ENCODE data around the gene TMPRSS9.
A peak's percentile ranks its signal among the peaks of the same experiment; 100 is the strongest.

TMPRSS9 gene

DNA sequence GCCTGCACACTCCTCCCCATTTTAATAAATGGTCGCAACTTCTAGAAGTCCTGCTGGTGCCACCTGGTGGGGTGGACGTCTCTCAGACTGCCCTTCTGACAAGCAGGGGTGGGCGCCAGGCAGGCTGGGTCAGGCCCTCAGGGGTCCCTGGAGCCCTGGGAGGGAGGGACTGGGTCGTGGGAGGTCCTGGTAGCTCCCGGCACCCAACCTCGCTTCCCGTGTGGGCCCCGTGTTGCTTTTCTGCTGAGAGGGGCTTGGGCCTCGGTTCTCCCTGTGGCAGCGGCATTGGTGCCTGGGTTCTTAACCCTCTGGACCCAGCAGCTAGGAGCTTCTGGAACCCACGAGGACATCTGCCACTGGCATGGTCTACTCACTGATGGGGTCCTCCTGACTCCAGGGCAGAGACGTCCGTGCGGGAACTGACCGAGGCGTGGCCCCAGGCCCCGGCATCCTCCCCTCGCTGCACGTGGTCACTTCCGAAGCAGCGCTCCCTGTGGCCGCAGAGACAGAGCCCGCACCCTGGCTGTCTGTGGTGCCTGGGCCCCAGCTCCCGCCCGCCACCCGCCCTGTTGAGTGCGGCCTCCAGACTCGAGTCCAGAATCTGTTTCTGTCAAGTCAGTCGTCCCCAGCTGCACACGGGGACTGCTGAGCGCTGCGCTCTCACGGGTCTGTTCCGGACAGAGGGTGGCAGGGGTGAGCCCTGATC lies 6.0 kb upstream of the TMPRSS9 start:
- in situ Hi-C loops (cut with MboI; ENCODE audit: low pct_unique_long_range_greater_than_20kb, low sequenced_read_pairs, unreplicated experiment) = no loop called here
- TF ChIP-seq, protein P1, sequence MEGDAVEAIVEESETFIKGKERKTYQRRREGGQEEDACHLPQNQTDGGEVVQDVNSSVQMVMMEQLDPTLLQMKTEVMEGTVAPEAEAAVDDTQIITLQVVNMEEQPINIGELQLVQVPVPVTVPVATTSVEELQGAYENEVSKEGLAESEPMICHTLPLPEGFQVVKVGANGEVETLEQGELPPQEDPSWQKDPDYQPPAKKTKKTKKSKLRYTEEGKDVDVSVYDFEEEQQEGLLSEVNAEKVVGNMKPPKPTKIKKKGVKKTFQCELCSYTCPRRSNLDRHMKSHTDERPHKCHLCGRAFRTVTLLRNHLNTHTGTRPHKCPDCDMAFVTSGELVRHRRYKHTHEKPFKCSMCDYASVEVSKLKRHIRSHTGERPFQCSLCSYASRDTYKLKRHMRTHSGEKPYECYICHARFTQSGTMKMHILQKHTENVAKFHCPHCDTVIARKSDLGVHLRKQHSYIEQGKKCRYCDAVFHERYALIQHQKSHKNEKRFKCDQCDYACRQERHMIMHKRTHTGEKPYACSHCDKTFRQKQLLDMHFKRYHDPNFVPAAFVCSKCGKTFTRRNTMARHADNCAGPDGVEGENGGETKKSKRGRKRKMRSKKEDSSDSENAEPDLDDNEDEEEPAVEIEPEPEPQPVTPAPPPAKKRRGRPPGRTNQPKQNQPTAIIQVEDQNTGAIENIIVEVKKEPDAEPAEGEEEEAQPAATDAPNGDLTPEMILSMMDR (IDR thresholded peaks at IDR 0.05; ENCODE audit: extremely low read depth, insufficient read depth, missing control alignments) = peak; percentile 6
- no peak for DNase-seq (ENCODE audit: low spot score)

DNA sequence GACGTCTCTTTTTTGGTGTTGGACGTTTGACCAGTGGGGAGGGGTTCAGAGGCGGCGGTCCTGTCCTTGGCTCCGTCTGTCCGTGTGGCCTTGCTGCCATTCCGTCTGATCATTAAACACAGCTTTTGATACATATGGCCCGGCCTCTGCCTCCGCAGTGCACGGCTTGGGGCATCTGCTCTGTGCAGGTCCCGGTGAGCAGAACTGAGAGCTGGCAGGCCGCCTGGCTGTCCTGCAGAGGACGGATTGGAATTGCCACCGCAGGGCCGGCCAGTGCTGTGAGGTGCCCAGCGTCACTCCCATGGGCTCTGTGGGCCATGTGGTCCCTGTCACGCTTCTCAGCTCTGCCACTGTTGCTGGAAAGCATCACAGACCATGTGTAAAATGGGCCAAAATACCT lies 5.4 kb upstream of the TMPRSS9 start:
- no peak for DNase-seq (ENCODE audit: low spot score)

DNA sequence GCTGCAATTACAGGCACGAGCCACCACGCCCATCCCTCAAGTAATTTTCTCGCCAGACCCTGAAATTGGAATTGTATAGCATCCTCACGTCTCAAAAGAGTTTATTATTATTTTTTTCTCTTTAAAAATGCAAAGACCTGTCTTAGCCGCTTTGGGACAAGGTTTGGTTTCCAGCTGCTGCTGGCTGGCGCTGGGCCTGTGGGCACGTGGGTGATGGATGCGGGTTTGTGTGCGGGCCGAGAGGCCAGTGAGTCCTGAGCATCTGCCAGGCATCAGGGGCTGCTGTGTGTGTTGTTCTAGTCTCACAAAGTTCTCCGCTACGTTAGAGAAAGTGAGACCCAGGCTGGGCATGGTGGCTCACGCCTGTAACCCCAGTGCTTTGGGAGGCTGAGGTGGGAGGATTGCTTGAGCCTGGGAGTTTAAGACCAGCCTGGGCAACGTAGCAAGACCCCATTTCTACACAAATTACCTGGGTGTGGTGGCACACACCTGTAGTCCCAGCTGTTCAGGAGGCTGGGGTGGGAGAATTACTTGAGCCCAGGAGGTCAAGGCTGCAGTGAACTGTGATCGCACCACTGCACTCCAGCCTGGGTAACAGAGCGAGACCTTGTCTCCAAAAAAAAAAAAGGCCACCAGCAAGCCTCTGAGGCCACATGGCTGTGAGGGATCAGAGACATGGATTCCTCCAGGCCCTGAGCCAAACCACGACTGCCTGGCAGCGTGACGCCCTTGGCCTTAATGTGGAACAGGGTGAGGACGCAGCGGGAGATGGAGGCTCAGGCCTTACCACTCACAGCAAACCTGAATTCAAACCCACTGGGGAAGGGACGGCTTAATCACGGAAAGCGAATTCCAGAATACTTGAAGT lies 4.7 kb upstream of the TMPRSS9 start:
- in situ Hi-C loops (cut with MboI; ENCODE audit: low pct_unique_long_range_greater_than_20kb, low sequenced_read_pairs, unreplicated experiment) = no loop called here
- no peak for DNase-seq (ENCODE audit: low spot score)
- TF ChIP-seq, protein P1 (IDR thresholded peaks at IDR 0.05; ENCODE audit: extremely low read depth, insufficient read depth, missing control alignments) = no peak

More for the DNA sequence above, 5.4 kb upstream of the TMPRSS9 start:
- in situ Hi-C loops (cut with MboI; ENCODE audit: low pct_unique_long_range_greater_than_20kb, low sequenced_read_pairs, unreplicated experiment) = no loop called here
- TF ChIP-seq, protein P1 (IDR thresholded peaks at IDR 0.05; ENCODE audit: extremely low read depth, insufficient read depth, missing control alignments) = no peak

DNA sequence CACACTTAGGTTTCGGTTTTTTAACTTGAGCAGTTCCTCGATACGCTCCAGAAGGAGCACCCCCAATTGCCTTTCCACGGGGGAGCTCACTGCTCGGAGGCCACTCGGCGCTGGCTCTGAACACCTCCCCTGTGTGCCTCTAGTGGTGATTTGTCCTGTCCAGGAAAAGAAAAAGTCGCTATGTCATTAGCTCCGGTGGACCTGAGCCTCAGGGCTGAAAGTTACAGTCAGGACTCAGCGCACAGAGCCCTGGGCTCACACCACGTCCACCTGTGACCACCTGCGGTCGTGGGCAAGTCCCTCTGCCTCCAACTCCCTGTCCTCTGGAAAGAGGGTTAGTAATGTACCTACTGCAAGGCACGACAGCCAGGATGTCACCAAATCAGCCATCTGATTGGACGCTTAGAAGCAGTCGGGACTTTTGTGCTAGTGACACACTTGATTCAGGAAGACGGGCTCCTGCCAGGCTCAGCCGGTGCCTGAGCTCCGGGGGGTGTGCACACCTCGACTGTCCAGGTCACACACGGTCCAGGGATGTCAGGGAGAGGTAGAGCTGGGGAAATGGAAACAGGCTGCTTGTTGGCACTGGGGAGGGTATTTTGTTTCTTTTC lies 3.9 kb upstream of the TMPRSS9 start:
- no peak for DNase-seq (ENCODE audit: low spot score)
- TF ChIP-seq, protein P1 (IDR thresholded peaks at IDR 0.05; ENCODE audit: extremely low read depth, insufficient read depth, missing control alignments) = no peak
- in situ Hi-C loops (cut with MboI; ENCODE audit: low pct_unique_long_range_greater_than_20kb, low sequenced_read_pairs, unreplicated experiment) = no loop called here

DNA sequence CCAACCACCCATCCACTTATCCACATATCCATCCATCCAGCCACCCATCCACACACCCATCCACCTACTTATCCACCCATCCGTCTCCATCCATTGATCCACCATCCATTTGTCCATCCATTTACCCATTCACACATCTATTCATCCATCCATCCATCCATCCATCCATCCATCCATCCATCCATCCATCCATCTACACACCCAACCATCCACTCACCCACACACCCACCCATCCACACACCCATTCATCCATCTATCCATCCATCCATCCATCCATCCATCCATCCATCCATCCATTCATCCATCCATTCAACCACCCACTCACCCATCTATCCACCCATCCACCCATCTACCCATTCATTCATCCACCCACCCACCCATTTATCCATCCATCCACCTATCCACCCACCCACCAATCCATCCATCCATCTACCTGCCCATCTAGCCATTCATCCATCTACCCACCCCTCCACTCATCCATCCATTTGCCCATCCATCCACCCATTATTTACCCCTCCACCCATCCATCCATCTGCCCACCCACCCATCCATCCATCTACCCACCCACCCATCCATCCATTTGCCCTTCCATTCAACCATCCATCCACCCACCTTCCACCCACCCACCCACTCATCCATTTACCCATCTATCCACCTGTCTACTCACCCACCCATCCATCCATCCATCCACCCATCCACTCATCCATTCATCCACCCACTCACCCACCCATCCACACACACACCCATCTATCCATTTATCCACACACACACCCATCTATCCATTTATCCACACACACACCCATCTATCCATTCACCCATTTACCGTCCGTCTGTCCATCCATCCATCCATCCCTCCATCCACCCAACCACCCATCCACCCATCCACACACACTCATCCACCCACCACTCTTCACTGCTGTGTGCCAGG lies 2.5 kb upstream of the TMPRSS9 start:
- in situ Hi-C loops (cut with MboI; ENCODE audit: low pct_unique_long_range_greater_than_20kb, low sequenced_read_pairs, unreplicated experiment) = no loop called here
- DNase-seq (ENCODE audit: low spot score) = no peak
- TF ChIP-seq, protein P1 (IDR thresholded peaks at IDR 0.05; ENCODE audit: extremely low read depth, insufficient read depth, missing control alignments) = no peak

Measured in GM13977 (cell line).